VCaP (cell line): ENCODE data around the gene JAG2.

ENCODE experiments used
- H3K27ac ChIP-seq: fragments of 450-650 bp; 2 replicates; pipeline ENCODE4 v1.5.1; 2017
- CTCF ChIP-seq: fragments of 450-650 bp; conservative IDR thresholded peaks from 2 replicates; pipeline ENCODE4 v1.5.1; 2017; ENCODE audit warnings: mild to moderate bottlenecking, moderate library complexity

JAG2 gene

GRCh38 chr14:105092171-105093037 lies 76.2 kb downstream of the JAG2 start:
- no peak for TF ChIP-seq CTCF
- peak overlapping the region; percentile 93 for H3K27ac ChIP-seq

- no peak for TF ChIP-seq CTCF
- peak overlapping the region; percentile 93 for H3K27ac ChIP-seq
Measured at GRCh38 chr14:105091517-105092170, 76.9 kb downstream of the JAG2 start.

GRCh38 chr14:105091054-105091516 lies 77.5 kb downstream of the JAG2 start:
- H3K27ac ChIP-seq = peak overlapping the region; percentile 93
- no peak for TF ChIP-seq CTCF
